HG03571 (cell line): Measurements from ENCODE around the gene PAFAH1B1.
"Not testable (repeated sequence)": the region's sequence is repeated elsewhere in the genome, so short reads cannot be mapped to it uniquely, and the experiment has no call there.

Experiments used
- ATAC-seq: cut with Tn5 transposase; IDR thresholded peaks from one replicate; pipeline ENCODE4 v1.9.1; 2021; ENCODE audit not compliant: unreplicated experiment

PAFAH1B1 gene

GRCh38 chr17:2594722-2595599 lies 1.5 kb downstream of the PAFAH1B1 start:
- no peak for ATAC-seq

- no peak for ATAC-seq
Measured at GRCh38 chr17:2595716-2596115, 2.3 kb downstream of the PAFAH1B1 start.

- no peak for ATAC-seq
Measured at GRCh38 chr17:2598166-2598565, 4.7 kb downstream of the PAFAH1B1 start.

GRCh38 chr17:2602597-2603017 lies 9.2 kb downstream of the PAFAH1B1 start:
- no peak for ATAC-seq

- no peak for ATAC-seq
Measured at GRCh38 chr17:2608350-2608913, 15.0 kb downstream of the PAFAH1B1 start.

- no peak for ATAC-seq
Measured at GRCh38 chr17:2609091-2609490, 15.6 kb downstream of the PAFAH1B1 start.

GRCh38 chr17:2610195-2611175 lies 17.0 kb downstream of the PAFAH1B1 start:
- ATAC-seq: no peak

- ATAC-seq: no peak
Measured at GRCh38 chr17:2611627-2612026, 18.2 kb downstream of the PAFAH1B1 start.

GRCh38 chr17:2612630-2613029 lies 19.2 kb downstream of the PAFAH1B1 start:
- no peak for ATAC-seq

- ATAC-seq: no peak
Measured at GRCh38 chr17:2613089-2613808, 19.8 kb downstream of the PAFAH1B1 start.

- no peak for ATAC-seq
Measured at GRCh38 chr17:2615882-2616281, 22.4 kb downstream of the PAFAH1B1 start.

GRCh38 chr17:2621241-2621640 lies 27.8 kb downstream of the PAFAH1B1 start:
- no peak for ATAC-seq

- ATAC-seq: not testable (repeated sequence)
Measured at GRCh38 chr17:2621951-2622405, 28.5 kb downstream of the PAFAH1B1 start.

- ATAC-seq: not testable (repeated sequence)
Measured at GRCh38 chr17:2622721-2623301, 29.4 kb downstream of the PAFAH1B1 start.

- no peak for ATAC-seq
Measured at GRCh38 chr17:2624292-2624731, 30.9 kb downstream of the PAFAH1B1 start.

- not testable (repeated sequence) for ATAC-seq
Measured at GRCh38 chr17:2626626-2627219, 33.3 kb downstream of the PAFAH1B1 start.

- ATAC-seq: not testable (repeated sequence)
Measured at GRCh38 chr17:2628922-2629321, 35.5 kb downstream of the PAFAH1B1 start.

- no peak for ATAC-seq
Measured at GRCh38 chr17:2631211-2631610, 37.8 kb downstream of the PAFAH1B1 start.

GRCh38 chr17:2634361-2634960 lies 41.0 kb downstream of the PAFAH1B1 start:
- no peak for ATAC-seq
